ENCODE data around the gene SUFU. TPM values are rescaled to one million over a fixed set of nuclear protein-coding genes. Genes with fewer than 3 reads are reported as not detected.
A peak's percentile ranks its signal among the peaks of the same experiment; 100 is the strongest.

SUFU gene
- total RNA-seq, 1 donor, result 3.3 TPM

- TF ChIP-seq CTCF (IDR thresholded peaks at IDR 0.05; ENCODE audit: insufficient read depth, low read length), result no peak
- peak; percentile 70 for DNase-seq (ENCODE audit: low read depth)
- H3K4me3 ChIP-seq (ENCODE audit: low read depth, low read length), result no peak overlapping the region
These were observed 121.2 kb downstream of the SUFU start for GRCh38 chr10:102624751-102625645.

DNA sequence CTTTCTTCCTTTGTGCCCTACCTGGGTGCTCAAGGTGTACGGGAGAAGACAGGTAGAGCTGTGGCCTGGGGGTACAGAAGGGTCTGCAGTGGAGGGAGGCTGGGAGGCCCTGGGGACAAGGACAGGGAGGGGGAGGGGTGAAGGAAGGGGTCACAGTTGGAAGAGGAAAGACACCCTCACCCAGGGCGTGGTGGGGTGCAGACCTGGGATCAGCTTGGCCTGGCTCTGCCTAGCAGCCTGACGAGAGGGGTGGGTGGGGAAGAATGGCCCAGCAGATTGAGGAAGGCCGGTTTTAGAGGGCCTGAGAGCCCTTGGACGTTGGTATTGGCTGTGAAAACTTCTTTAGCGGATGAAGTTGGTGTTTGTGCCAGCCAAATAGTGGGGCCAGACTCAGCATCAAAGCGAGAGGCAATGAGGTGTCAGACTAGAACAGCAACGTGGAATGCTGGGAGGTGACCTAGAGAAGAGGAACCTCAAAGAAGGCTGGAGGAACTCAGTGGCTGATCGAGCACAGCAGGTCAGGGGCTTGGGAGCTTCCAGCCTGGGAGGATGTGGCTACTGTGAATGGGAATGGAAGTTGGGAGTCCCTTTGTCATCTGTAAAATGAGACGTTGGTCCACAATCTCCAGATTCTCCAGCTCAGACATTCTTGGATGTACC is 122.4 kb downstream of the SUFU start:
- H3K4me3 ChIP-seq (ENCODE audit: low read depth, low read length), result no peak overlapping the region
- TF ChIP-seq CTCF (IDR thresholded peaks at IDR 0.05; ENCODE audit: insufficient read depth, low read length), result no peak
- no peak for DNase-seq (ENCODE audit: low read depth)

- no peak for TF ChIP-seq CTCF (IDR thresholded peaks at IDR 0.05; ENCODE audit: insufficient read depth, low read length)
- H3K4me3 ChIP-seq (ENCODE audit: low read depth, low read length), result no peak overlapping the region
- DNase-seq (ENCODE audit: low read depth), result no peak
These were observed 123.5 kb downstream of the SUFU start for GRCh38 chr10:102627291-102627735.

- peak; percentile 88 for DNase-seq (ENCODE audit: low read depth)
- no peak for TF ChIP-seq CTCF (IDR thresholded peaks at IDR 0.05; ENCODE audit: insufficient read depth, low read length)
- H3K4me3 ChIP-seq (ENCODE audit: low read depth, low read length), result no peak overlapping the region
These were observed 124.0 kb downstream of the SUFU start for GRCh38 chr10:102627736-102628293.

DNA sequence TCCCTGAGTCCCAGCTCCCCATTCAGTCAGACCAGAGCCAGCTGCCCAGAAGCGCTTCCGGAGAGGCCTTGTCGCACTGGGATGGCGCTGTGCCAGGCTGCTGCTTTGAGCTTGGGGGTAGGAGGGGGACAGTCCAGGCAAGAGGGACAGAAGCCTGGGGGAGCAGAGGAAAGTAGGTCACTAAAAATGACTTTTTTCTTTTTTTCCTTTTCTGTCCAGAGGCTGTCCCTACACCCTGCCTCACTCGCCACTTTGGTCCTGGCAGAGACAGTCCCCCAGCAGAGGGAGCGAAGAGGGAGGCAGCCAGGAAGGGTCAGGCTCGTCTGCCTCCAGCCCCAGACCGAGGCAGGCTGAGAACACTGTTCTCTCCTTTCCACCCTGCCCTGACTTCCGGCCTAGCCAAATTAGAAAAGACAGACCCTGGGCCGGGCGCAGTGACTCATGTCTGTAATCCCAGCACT is 124.7 kb downstream of the SUFU start:
- no peak for DNase-seq (ENCODE audit: low read depth)
- TF ChIP-seq CTCF (IDR thresholded peaks at IDR 0.05; ENCODE audit: insufficient read depth, low read length), result no peak
- no peak overlapping the region for H3K4me3 ChIP-seq (ENCODE audit: low read depth, low read length)

GRCh38 chr10:102629661-102630614 is 126.2 kb downstream of the SUFU start:
- H3K4me3 ChIP-seq (ENCODE audit: low read depth, low read length), result no peak overlapping the region
- TF ChIP-seq CTCF (IDR thresholded peaks at IDR 0.05; ENCODE audit: insufficient read depth, low read length), result no peak
- peak; percentile 85 for DNase-seq (ENCODE audit: low read depth)

All from fibroblast of the aortic adventitia (primary cell).